Measurements from ENCODE around the gene HDAC11.

The HDAC11 gene

GRCh38 chr3:13487403-13487802, 7.3 kb downstream of the HDAC11 start:
- no peaks in the 10 kb centered on the region for H3K27me3 Mint-ChIP-seq (ENCODE audit: low read depth)
- no peak overlapping the region for H3K4me3 Mint-ChIP-seq

GRCh38 chr3:13491206-13491974, 11.3 kb downstream of the HDAC11 start:
- H3K4me1 Mint-ChIP-seq = no peaks in the 10 kb centered on the region
- H3K27me3 Mint-ChIP-seq (ENCODE audit: low read depth) = no peaks in the 10 kb centered on the region
- H3K9me3 Mint-ChIP-seq = no peaks in the 10 kb centered on the region
- no peak overlapping the region for H3K27ac Mint-ChIP-seq
- H3K36me3 Mint-ChIP-seq (ENCODE audit: low read depth) = peaks cover 27% of the 10 kb centered on the region
- no peak overlapping the region for H3K4me3 Mint-ChIP-seq
- TF ChIP-seq CTCF (IDR thresholded peaks at IDR 0.05; ENCODE audit: unreplicated experiment in 3 of 3) = no peak

More at GRCh38 chr3:13487403-13487802, 7.3 kb downstream of the HDAC11 start:
- Mint-ChIP-seq H3K36me3 (ENCODE audit: low read depth) (peaks cover 31% of the 10 kb centered on the region), H3K27ac (no peak overlapping the region), H3K9me3 (no peaks in the 10 kb centered on the region), H3K4me1 (peaks cover 14% of the 10 kb centered on the region)
- no peak for TF ChIP-seq CTCF (IDR thresholded peaks at IDR 0.05; ENCODE audit: unreplicated experiment in 3 of 3)

GRCh38 chr3:13492048-13492447, 11.9 kb downstream of the HDAC11 start:
- H3K27ac Mint-ChIP-seq = no peak overlapping the region

GRCh38 chr3:13492976-13493866, 13.1 kb downstream of the HDAC11 start:
- H3K27ac Mint-ChIP-seq = no peak overlapping the region
- H3K4me1 Mint-ChIP-seq = no peaks in the 10 kb centered on the region
- TF ChIP-seq CTCF (IDR thresholded peaks at IDR 0.05; ENCODE audit: unreplicated experiment in 3 of 3) = no peak
- no peak overlapping the region for H3K4me3 Mint-ChIP-seq
- no peaks in the 10 kb centered on the region for H3K9me3 Mint-ChIP-seq
- H3K27me3 Mint-ChIP-seq (ENCODE audit: low read depth) = peaks cover 4% of the 10 kb centered on the region
- peaks cover 22% of the 10 kb centered on the region for H3K36me3 Mint-ChIP-seq (ENCODE audit: low read depth)

More at GRCh38 chr3:13492048-13492447, 11.9 kb downstream of the HDAC11 start:
- TF ChIP-seq CTCF (IDR thresholded peaks at IDR 0.05; ENCODE audit: unreplicated experiment in 3 of 3) = no peak
- no peaks in the 10 kb centered on the region for H3K9me3 Mint-ChIP-seq
- peaks cover under 1% of the 10 kb centered on the region for H3K27me3 Mint-ChIP-seq (ENCODE audit: low read depth)
- H3K4me1 Mint-ChIP-seq = no peaks in the 10 kb centered on the region
- peaks cover 27% of the 10 kb centered on the region for H3K36me3 Mint-ChIP-seq (ENCODE audit: low read depth)
- no peak overlapping the region for H3K4me3 Mint-ChIP-seq

- peaks cover 4% of the 10 kb centered on the region for H3K27me3 Mint-ChIP-seq (ENCODE audit: low read depth)
- no peaks in the 10 kb centered on the region for H3K4me1 Mint-ChIP-seq
- no peaks in the 10 kb centered on the region for H3K9me3 Mint-ChIP-seq
- no peak for TF ChIP-seq CTCF (IDR thresholded peaks at IDR 0.05; ENCODE audit: unreplicated experiment in 3 of 3)
- no peak overlapping the region for H3K4me3 Mint-ChIP-seq
- no peak overlapping the region for H3K27ac Mint-ChIP-seq
- peaks cover 16% of the 10 kb centered on the region for H3K36me3 Mint-ChIP-seq (ENCODE audit: low read depth)
Observed at GRCh38 chr3:13493867-13494441, 13.8 kb downstream of the HDAC11 start.

Measured in nephron (organoid).